Measurements from ENCODE around the gene EIF2AK2.
"Not testable (repeated sequence)": the region's sequence is repeated elsewhere in the genome, so short reads cannot be mapped to it uniquely, and the experiment has no call there.

EIF2AK2 gene

DNA sequence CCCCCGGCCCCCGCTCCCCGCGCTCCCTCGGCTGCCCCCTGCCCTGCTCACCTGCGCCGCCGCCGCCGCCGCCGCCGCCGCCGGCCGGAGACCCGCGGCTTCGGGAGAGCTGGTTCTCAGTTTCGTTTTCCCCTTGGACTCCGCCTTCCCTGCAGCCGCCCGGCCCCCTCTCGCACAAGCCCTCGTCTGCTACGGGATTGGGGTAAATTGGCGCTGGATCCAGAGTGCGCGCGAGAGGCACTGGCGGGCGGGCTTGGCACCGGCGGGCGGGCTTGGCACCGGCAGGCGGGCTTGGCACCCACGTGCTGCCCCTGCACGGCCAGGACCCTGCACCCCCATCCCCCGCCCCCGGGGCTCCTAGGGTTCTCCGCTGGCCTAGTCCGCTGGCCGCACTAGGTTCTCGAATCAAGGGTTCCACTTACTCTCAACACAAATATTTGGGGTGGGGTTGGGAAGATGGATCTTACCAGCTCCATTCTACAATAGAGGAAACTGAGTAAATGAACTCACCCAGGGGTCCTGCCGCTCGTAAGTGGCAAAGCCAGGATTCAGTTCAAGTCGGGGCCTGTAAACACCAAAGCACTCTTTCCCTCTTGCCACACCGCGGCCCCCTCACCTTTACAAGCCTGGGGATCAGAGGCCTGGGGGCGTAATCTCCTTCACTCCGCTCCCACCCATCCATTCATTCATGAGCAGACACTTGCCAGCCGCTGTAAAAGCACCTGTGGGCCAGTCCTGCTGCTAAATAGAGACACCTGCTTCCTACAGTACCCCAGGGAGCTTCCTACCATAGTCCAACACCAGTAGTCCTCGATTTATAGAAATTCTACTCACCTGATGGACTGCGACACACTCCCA is at the start of gene EIF2AK2:
EIF2AK2 (minus strand) TSS at position 124 of the 858 bp plus-strand sequence. CDS start 9,174 bp downstream, outside the sequence.
- DNase-seq (ENCODE audit: low read depth in 2 of 2): peak; percentile 52 to 63

DNA sequence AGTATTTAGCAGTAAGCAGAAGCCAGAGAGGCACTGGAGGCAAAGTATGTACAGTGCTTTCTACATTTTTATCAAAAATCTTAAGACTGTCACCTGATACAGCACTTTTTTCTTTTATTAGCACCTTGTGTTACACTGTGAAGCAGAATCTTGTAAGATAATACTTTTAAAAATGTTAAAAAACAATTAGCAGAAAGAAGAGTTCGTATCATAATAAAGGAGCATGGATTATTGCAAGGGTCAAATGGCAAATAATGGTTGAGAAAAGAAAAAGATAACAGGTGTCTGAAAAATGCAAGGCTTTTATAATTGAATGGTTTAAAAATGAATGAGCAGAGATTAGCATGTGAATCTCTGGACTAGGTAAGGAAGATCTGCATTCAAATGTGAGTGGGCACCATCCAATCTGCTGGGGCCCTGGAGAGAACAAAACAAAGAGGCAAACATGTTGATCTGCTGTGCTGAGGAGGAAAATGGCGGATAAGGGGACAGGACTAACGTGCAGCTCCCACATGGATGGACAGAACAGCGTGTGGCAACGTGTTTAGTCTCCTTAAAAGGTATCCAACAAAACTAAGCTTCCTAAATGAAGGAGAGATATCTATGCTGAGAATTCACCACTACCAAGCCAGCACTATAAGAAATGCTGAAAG is 49.0 kb upstream of the EIF2AK2 start:
- DNase-seq (ENCODE audit: low read depth in 2 of 2): no peak

DNA sequence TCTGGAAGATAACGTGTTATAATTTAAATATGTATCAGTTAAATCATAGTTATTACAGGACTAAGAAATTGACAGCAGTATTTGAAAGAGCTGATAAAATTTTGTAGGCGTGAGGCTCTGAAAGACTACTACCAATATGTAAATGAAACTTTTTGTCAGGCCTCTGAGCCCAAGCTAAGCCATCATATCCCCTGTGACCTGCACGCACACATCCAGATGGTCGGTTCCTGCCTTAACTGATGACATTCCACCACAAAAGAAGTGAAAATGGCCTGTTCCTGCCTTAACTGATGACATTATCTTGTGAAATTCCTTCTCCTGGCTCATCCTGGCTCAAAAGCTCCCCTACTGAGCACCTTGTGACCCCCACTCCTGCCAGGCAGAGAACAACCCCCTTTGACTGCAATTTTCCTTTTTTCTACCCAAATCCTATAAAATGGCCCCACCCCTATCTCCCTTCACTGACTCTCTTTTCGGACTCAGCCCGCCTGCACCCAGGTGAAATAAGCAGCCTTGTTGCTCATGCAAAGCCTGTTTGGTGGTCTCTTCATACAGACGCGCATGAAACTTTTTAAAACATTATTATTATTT is 48.4 kb upstream of the EIF2AK2 start:
- not testable (repeated sequence) for DNase-seq (ENCODE audit: low read depth in 2 of 2)

DNA sequence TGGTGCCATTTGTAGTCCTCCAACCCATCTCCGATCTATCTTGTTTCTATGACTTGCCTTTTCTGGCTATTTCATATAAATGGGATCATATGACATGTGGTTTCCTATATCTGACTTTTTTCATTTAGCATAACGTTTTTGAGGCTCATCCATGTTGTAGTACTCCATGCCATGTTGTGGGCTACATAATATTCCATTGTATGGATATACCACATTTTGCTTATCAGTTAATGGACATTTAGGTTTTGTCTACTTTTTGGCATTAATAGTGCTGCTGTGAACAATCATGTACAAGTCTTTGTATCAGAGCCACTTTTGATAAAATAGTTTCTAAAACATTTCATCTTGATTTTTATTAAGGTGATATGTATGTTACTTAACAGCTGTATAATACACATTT is 46.9 kb upstream of the EIF2AK2 start:
- no peak for DNase-seq (ENCODE audit: low read depth in 2 of 2)

DNA sequence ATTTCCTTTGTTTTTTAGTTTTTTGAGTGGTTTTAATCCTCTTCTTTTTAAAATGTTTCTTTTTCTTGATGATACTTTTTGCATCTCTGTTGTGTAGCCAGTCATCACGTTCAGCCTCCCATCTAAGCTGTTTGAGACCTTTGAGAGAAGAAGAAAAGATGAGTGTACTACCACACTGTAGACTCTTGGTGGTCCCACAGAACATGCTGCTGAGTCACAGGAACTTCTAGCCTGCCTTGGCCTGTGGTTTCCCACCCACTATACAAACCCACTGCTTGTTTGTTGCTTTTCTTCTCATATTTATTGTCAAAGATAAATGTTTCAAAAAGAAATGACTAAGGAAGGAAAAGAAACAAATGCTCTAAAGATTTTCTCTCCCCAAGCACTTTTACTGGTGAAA is 45.0 kb upstream of the EIF2AK2 start:
- peak; percentile 29 to 46 for DNase-seq (ENCODE audit: low read depth in 2 of 2)

DNA sequence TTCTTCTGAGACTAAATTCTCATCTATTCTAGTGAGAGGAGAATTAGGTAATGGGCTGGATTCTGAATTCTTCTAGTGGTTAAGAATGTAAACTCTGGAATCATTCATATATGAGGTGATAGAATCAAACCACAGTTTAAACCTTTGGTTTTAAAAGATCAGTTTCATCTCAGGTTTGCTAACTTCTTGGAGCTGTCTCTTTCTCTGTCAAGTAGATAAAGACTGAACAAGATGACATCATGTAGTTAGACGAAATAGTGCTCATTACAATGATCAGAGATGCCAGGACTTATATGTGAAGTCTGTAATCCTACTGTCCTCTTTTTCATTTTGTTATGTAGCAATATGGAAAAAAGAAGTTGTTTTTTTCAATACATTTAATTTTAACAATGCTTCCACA is 44.4 kb upstream of the EIF2AK2 start:
- no peak for DNase-seq (ENCODE audit: low read depth in 2 of 2)

DNA sequence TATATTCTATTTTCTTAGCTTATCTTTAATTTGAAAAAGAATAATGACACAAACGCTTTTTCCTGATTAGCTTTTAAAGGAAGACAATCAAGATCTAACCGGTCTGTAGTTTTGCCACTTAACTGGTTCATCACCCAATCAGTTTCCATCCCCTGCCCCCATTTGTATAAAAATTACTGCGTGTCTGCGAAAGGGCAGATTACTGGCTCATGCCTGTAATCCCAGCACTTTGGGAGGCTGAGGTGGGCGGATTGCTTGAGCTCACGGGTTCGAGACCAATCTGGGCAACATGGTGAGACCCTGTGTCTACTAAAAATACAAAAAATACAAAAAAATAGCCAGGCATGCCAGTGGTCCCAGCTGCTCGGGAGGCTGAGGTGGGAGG is 41.9 kb upstream of the EIF2AK2 start:
- DNase-seq (ENCODE audit: low read depth in 2 of 2): no peak

DNA sequence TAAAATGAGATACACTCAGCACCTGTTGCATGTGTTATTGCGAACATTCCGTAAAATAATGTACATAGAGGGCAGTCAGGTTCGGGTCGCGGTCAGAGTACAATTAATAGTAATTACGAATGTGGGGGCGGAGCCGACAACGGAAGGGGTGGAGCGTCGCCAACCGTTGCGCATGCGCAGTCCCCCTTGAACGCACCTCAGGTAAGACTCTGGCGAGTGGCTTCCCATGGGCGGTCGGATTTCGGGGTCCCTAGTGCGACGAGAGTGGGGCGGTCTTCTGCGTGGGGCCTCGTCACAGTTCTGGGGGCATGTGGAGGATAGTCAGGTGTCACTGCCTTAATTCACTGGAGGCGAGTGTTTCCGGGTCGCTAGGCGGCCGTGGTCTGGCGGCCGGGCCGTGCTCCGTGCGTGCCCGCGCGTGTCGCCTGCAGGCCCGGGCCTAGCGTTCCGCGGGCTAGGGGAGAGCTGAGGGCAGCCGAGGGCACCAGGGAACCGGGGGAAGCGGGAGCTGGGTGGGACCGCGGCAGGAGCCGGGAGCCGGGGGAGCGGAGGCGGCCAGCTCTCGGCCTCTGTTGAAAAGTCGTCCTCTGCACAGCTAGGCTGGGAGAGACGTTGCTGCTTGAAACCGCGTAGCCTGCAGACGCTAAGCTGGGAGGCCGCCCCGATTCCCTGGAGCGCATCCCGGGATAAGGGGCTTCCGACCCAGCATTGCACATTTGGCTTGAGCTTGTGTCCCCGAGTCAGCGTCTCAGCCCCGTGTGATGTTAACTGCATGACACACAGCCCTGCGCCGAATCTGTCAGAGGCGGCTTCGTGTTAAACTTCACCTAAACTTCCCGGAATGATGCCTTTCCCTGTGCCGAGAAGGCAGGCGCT is 39.8 kb upstream of the EIF2AK2 start, which contains the start of gene CEBPZOS:
CEBPZOS (plus strand) TSS at position 177 of the 876 bp plus-strand sequence. CDS start 3,209 bp downstream, outside the sequence.
- DNase-seq (ENCODE audit: low read depth in 2 of 2): peak; percentile 73 to 77

DNA sequence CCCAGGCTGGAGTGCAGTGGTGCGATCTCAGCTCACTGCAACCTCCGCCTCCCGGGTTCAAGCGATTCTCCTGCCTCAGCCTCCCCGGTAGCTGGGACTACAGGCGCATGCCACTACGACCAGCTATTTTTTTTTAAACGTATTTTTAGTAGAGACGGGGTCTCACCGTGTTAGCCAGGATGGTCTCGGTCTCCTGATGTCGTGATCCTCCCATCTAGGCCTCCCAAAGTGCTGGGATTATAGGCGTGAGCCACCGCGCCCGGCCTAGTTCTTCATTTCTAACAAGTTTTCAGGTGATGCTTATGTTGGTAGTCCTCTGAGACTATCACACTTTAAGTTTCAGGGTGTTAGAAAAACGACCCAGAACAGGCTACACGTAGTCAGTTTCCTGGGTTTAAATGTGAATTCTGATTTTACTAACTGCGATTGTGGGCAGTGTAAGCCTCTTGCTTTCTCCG is 39.1 kb upstream of the EIF2AK2 start:
- not testable (repeated sequence) for DNase-seq (ENCODE audit: low read depth in 2 of 2)

DNA sequence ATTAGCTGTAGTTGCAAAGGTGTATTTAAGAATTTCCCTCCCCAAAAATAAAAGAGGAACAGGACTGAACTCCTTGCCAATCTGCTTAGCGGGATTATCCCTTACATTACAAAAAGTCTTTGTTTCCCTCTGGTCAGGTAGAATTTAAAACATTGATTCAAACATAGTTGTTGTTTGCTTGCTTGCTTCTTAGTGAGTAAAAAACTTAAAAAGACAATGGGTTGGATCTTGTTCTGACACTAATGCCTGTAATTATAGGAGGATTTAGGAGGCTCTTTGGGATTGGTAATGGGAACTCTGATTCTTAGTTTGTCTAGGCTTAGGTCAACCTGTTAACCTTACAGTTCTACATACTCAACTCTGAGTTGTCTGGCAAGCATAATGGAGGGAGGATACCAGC is 35.8 kb upstream of the EIF2AK2 start:
- DNase-seq (ENCODE audit: low read depth in 2 of 2): no peak

DNA sequence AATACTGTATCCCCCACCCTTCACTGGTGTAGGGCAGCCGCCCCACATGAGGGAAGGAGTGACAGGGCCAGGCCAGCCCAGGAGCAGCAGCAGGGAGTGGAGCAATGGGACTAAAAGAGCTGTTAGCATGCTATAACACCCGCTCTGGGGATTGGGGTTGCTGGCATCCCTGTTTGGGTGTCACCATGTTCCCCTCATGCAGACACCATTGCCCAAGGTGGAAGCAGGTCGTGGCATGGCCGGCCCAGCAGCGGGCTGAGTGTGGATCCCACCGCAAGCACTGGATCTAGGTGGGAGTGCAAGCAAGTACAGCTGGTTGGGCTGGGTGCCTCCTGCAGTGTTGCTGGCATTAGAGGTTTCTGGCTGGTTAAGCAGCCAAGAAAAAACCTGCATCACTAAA is 35.0 kb upstream of the EIF2AK2 start:
- DNase-seq (ENCODE audit: low read depth in 2 of 2): no peak

DNA sequence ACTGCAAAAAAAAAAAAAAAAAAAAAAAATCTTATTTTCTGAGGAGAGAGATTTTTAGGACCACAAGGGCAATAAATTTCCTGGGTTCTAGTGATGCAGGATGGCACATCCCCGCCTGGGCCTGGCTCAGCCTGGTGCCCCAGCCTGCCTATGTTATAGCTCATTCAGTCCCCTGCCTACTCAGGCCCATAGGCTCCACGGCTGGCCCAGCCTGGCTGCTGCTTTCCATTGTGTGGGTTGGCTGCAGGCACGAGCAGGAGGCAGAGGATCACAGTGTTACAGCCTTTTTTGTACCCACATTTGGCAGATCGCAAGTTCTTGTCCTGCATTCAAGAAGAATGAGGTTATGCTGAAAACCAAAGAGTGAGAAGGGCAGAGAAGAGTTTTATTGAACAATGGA is 34.5 kb upstream of the EIF2AK2 start:
- no peak for DNase-seq (ENCODE audit: low read depth in 2 of 2)

DNA sequence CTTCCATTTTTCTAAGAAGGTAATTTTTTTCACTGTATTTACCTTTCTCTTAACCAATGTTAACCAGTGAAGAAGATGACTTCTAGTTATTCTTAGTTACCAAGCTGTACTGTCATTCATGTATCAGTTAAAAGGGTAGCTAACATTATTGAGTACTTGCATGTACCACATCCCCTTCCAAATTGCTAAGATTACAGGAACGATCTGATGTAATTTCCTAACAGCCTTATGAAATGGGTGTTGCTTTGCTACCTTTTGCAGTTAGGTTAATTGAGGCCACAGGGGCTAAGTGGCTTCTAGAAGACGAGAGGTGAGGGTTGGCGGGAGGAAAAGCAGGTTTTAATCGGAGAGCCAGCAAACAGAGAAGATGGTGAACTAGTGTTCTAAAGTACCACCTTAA is 33.5 kb upstream of the EIF2AK2 start:
- no peak for DNase-seq (ENCODE audit: low read depth in 2 of 2)

DNA sequence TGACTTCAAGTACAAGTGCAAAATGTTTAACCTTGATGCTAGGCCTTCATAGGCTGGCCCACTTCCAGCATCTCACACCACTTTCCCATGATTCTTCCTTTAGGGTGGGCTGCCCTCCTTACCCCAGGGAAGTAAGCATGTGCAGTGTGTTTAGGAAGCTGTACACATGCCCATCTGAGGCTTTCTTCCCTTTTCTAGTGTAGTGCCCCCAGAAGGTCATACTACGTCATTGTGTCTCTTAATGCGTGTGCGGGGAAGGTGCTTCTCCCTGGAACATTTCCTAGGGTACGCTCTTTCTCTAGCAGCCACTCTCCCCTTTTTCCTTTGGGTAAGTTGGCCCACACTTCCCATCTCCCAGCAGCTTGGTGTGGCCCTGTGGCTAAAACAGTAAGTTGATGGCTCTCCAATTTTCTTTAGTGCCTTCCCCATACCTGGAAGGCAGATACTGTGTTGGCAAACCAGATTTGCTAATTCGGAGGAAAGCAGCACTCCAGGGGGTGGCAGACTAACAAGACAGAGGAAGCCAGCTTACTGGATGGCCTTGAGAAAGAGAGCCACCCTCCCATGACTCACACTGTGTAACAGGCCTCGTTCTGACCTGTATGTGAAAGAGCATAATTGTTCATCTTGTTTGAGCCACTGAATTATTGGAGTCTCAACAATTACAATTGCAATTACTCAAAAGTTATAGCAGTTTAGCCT is 32.8 kb upstream of the EIF2AK2 start:
- no peak for DNase-seq (ENCODE audit: low read depth in 2 of 2)

DNA sequence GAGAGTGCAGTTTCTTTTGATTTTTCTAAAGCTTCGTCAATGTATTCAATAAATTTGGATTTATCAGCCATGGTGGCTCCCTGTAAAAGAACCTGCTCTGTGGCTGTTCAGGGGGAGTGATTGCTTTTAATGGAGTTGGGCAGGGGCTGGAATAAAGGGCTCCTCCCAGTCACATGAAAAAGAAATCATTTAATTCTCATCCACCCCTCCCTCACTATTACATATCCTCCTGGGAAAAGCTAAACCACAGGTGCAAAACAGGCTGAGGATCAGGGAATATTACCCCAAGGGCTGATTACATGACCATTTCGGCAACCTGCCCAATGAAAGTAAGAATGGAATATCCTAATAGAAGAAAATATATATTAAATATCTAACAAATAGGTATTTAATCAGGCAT is 31.8 kb upstream of the EIF2AK2 start, which contains the start of gene SULT6B1:
SULT6B1 (minus strand) TSS at position 101 of the 400 bp plus-strand sequence; CDS start at position 71, 30 bp downstream.
- no peak for DNase-seq (ENCODE audit: low read depth in 2 of 2)

DNA sequence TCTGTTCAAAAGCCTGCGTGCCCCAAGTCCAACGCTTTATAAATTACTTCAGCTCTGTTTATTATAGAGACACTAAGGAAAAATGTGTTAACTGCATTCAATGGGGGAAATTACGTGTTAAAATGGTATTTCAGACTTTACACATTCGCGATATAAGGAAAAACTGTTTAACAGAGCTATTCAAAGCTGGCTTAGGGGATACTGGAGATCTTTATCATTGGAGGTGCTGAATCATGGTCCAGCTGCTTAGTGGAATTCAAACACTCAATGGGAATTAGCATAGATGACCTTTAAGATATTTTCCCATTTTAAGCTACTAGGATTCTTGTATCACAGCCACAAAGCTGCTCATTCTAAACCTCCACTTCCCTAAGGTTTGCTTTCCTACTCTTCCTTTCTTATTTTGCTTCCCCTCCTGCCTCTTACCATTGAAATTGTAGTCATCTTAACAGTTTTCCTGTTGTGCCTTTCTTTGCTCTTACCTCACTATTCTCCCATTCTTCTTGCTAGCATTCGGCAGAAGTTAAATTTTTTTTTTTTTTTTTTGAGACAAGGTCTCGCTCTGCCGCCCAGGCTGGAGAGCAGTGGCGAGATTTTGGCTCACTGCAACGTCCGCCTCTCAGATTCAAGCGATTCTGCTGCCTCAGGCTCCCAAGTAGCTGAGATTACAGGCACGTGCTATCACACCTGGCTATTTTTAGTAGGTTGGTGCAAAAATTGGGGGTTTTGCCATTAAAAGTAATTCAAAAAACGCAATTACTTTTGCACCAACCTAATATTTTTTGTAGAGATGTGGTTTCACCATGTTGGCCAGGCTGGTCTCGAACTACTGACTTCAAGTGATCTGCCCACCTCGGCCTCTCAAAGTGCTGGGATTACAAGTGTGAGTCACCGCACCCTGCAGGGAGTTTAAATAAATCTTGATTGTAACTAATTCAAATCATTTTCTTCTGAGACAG is 25.2 kb upstream of the EIF2AK2 start:
- DNase-seq (ENCODE audit: low read depth in 2 of 2): no peak

DNA sequence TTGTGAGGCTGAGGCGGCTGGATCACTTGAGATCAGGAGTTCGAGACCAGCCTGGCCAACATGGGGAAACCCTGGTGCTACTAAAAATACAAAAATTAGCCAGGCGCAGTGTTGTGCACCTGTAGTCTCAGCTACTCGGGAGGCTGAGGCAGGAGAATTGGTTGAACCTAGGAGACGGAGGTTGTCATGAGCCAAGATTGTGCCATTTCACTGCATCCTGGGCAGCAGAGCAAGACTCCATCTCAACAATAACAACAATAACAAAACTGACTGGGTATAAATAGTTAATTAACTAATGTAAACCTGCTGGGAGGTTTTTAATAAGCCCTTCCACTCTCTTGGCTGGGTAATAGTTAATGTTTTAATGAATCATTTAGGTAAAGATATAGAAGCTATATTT is 23.9 kb upstream of the EIF2AK2 start:
- DNase-seq (ENCODE audit: low read depth in 2 of 2): no peak

DNA sequence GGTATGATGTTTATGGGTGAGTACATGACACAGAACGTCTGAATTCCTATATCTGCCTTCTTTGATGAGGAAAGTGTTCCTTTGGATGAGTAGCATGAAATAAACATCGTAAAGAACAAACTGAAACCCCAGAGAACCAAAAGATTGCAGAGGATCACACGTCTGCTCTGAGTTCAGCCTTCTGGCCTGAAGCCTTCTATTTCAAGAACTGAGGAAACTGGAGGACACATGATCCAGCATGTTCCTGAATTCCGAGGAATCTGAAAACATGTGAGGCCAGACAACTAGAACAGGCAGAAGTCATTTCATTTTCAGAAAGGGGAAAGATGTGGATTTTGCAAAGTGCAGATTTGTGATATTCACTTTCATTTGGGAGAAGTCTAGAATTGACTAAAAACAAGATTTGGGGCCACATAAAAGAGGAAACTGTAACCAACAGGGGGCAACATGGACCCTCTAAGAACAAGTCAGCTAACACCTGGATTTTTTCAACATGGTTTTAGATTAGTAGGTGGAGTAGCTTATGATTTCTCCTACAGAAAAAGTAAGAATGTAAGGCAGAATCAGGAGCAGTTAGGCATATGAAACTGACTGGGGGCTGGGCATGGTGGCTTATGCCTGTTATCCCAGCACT is 23.3 kb upstream of the EIF2AK2 start:
- DNase-seq (ENCODE audit: low read depth in 2 of 2): no peak

DNA sequence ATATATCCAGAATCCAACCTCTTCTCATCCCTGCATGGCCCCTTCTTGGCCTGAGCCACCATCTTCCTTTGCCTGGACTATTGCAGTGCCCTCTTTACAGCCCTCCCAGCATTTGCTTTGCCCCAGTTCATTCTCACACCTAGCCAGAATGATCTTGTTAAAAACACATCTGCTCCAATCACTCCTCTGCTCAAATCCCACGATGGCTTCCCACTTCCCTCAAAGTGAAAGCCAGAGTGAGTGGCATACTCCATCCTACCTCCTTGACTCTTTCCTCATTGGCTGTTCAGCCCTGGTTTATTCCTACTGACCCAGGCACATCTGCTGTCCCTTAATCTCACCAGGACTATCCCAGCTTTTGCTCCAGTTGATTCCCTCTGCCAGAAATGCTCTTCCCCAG is 17.0 kb upstream of the EIF2AK2 start:
- DNase-seq (ENCODE audit: low read depth in 2 of 2): no peak
